PC-9 (cell line): ENCODE results near the gene FRMPD2. TPM values are rescaled to one million over a fixed set of nuclear protein-coding genes. Genes with fewer than 3 reads are reported as not detected.

Experiments used
- BruUV-seq: library from RNA; stranded (reverse); fragments of 400-500 nt; replicated peaks from 2 replicates; lab custom pipeline; 2021; lab: Mats Ljungman, UMichigan
- CTCF ChIA-PET: fragments of 300-600 bp; sonication (Branson Sonifier 250); formaldehyde crosslinking; loops from one replicate; lab custom pipeline; 2022; ENCODE audit warnings: antibody characterized with exemption; lab: Charles Lee
- POLR2A ChIA-PET: fragments of 300-600 bp; sonication (Branson Sonifier 250); formaldehyde crosslinking; loops from one replicate; lab custom pipeline; 2022; ENCODE audit warnings: antibody characterized with exemption; ENCODE audit not compliant: unreplicated experiment; lab: Charles Lee
- DNase-seq, 2 experiments: peaks; one replicate each; pipeline versions ENCODE4 v3.0.0 to v3.0.0-alpha.2; 2015 to 2022; ENCODE audit warnings: mixed read lengths in 1 of 2
- H2AFZ ChIP-seq: fragments of 200-600 bp; sonication (generic); 2 replicates; pipeline ENCODE4 v1.8.1; 2017; ENCODE audit warnings: antibody characterized with exemption
- H3F3A ChIP-seq: fragments of 200-600 bp; sonication (generic); 2 replicates; pipeline ENCODE4 v1.8.1; 2017; ENCODE audit warnings: antibody characterized with exemption, mild to moderate bottlenecking, low read depth; ENCODE audit not compliant: insufficient read depth
- H3K27ac ChIP-seq: fragments of 200-600 bp; sonication (generic); 2 replicates; pipeline ENCODE4 v1.6.1; 2016; ENCODE audit warnings: mixed run types
- H3K27me3 ChIP-seq: fragments of 200-600 bp; sonication (generic); 2 replicates; pipeline ENCODE4 v1.6.1; 2016; ENCODE audit warnings: low read depth, mixed run types; ENCODE audit not compliant: insufficient read depth
- H3K36me3 ChIP-seq: fragments of 200-600 bp; sonication (generic); 2 replicates; pipeline ENCODE4 v1.6.1; 2016; ENCODE audit warnings: low read depth, mixed run types
- H3K4me1 ChIP-seq: fragments of 200-600 bp; sonication (generic); replicated peaks from 2 replicates; pipeline ENCODE4 v1.6.1; 2016; ENCODE audit warnings: mixed run types; ENCODE audit not compliant: insufficient read depth
- H3K4me2 ChIP-seq: fragments of 200-600 bp; sonication (generic); 2 replicates; pipeline ENCODE4 v1.6.1; 2017; ENCODE audit warnings: mixed run types
- H3K4me3 ChIP-seq: fragments of 200-600 bp; sonication (generic); 2 replicates; pipeline ENCODE4 v1.6.1; 2016; ENCODE audit warnings: mixed run types
- H3K79me2 ChIP-seq: fragments of 200-600 bp; sonication (generic); 2 replicates; pipeline ENCODE4 v1.6.1; 2017; ENCODE audit warnings: low read depth, mixed run types
- H3K9me2 ChIP-seq: fragments of 200-600 bp; sonication (generic); 2 replicates; pipeline ENCODE4 v1.8.1; 2017; ENCODE audit warnings: mild to moderate bottlenecking; ENCODE audit not compliant: insufficient read depth
- H3K9me3 ChIP-seq: fragments of 200-600 bp; sonication (generic); 2 replicates; pipeline ENCODE4 v1.8.1; 2016; ENCODE audit warnings: low read depth; ENCODE audit not compliant: insufficient read depth
- H4K20me1 ChIP-seq: fragments of 200-600 bp; sonication (generic); 2 replicates; pipeline ENCODE4 v1.8.1; 2017; ENCODE audit not compliant: insufficient read depth
- CTCF ChIP-seq: fragments of 200-600 bp; sonication (generic); conservative IDR thresholded peaks from 2 replicates; pipeline ENCODE4 v1.6.1; 2017; ENCODE audit warnings: mixed run types, antibody characterized with exemption, mild to moderate bottlenecking, moderate library complexity
- EZH2 ChIP-seq: fragments of 200-600 bp; sonication (generic); IDR thresholded peaks from 2 replicates; pipeline ENCODE4 v1.8.0; 2017; ENCODE audit warnings: antibody characterized with exemption, low read depth
- intact Hi-C: fragments of 100-400 bp; cut with micrococcal nuclease; formaldehyde crosslinking; loops from one replicate; pipeline ENCODE4 v1.10.0; 2022; ENCODE audit not compliant: unreplicated experiment
- total RNA-seq: library from RNA; stranded (reverse); gene quantifications from 2 replicates; pipeline ENCODE4 v1.2.3, GENCODE V29; 2021

The FRMPD2 gene
- total RNA-seq, 1 experiment from 2014 or later, result 2.4 TPM

GRCh38 chr10:48249004-48249762, 25.3 kb downstream of the FRMPD2 start:
- CTCF ChIA-PET, result no interaction called here
- no peaks in the 10 kb centered on the region for H3K36me3 ChIP-seq
- no peaks in the 10 kb centered on the region for H3K79me2 ChIP-seq
- no peak overlapping the region for H3K4me2 ChIP-seq
- peaks cover 25% of the 10 kb centered on the region for H3K4me1 ChIP-seq
- H3K9me2 ChIP-seq, result no peaks in the 10 kb centered on the region
- H3K4me3 ChIP-seq, result no peak overlapping the region
- no peaks in the 10 kb centered on the region for H4K20me1 ChIP-seq
- H3K27me3 ChIP-seq, result no peaks in the 10 kb centered on the region
- POLR2A ChIA-PET, result no interaction called here
- no peak overlapping the region for H2AFZ ChIP-seq
- no TSS peak for BruUV-seq
- no peak overlapping the region for H3K27ac ChIP-seq
- DNase-seq, result no peak
- peaks cover 24% of the 10 kb centered on the region; the same call in 1 of the 2 replicates for H3F3A ChIP-seq
- intact Hi-C loops, result no loop called here
- H3K9me3 ChIP-seq, result 0 out of 2 replicates have a peak, but pooled peaks cover 4% of the 10 kb centered on the region
- TF ChIP-seq CTCF, result no peak
- TF ChIP-seq EZH2, result no peak

GRCh38 chr10:48248462-48248861, 26.0 kb downstream of the FRMPD2 start:
- Histone ChIP-seq H3K36me3 (no peaks in the 10 kb centered on the region), H3K9me2 (no peaks in the 10 kb centered on the region), H3K27ac (no peak overlapping the region), H3K79me2 (no peaks in the 10 kb centered on the region), H2AFZ (no peak overlapping the region), H3F3A (peaks cover 18% of the 10 kb centered on the region; the same call in 1 of the 2 replicates), H3K27me3 (0 out of 2 replicates have a peak, but pooled peaks cover 3% of the 10 kb centered on the region), H3K9me3 (0 out of 2 replicates have a peak, but pooled peaks cover 4% of the 10 kb centered on the region), H4K20me1 (no peaks in the 10 kb centered on the region), H3K4me3 (no peak overlapping the region), H3K4me1 (peaks cover 20% of the 10 kb centered on the region), H3K4me2 (no peak overlapping the region)
- no TSS peak for BruUV-seq
- DNase-seq, result no peak
- ChIA-PET CTCF (no interaction called here), POLR2A (no interaction called here)
- intact Hi-C loops, result no loop called here
- TF ChIP-seq EZH2 (no peak), CTCF (no peak)

GRCh38 chr10:48247680-48248079, 26.8 kb downstream of the FRMPD2 start:
- POLR2A ChIA-PET, result no interaction called here
- DNase-seq, result no peak

More at GRCh38 chr10:48247680-48248079, 26.8 kb downstream of the FRMPD2 start:
- intact Hi-C loops, result no loop called here
- no TSS peak for BruUV-seq
- Histone ChIP-seq H3K4me3 (no peak overlapping the region), H3K4me2 (no peak overlapping the region), H3K27ac (no peak overlapping the region), H3F3A (peaks cover 14% of the 10 kb centered on the region; the same call in 1 of the 2 replicates), H3K79me2 (no peaks in the 10 kb centered on the region), H3K9me3 (no peaks in the 10 kb centered on the region), H2AFZ (no peak overlapping the region), H3K36me3 (no peaks in the 10 kb centered on the region), H3K4me1 (peaks cover 16% of the 10 kb centered on the region), H3K9me2 (no peaks in the 10 kb centered on the region), H3K27me3 (0 out of 2 replicates have a peak, but pooled peaks cover 9% of the 10 kb centered on the region), H4K20me1 (no peaks in the 10 kb centered on the region)
- CTCF ChIA-PET, result no interaction called here
- no peak for TF ChIP-seq EZH2
- no peak for TF ChIP-seq CTCF
